ENCODE results near the gene EDN2. TPM values are rescaled to one million over a fixed set of nuclear protein-coding genes. Genes with fewer than 3 reads are reported as not detected.

Gene EDN2
- total RNA-seq, 1 donor, result not detected

DNA sequence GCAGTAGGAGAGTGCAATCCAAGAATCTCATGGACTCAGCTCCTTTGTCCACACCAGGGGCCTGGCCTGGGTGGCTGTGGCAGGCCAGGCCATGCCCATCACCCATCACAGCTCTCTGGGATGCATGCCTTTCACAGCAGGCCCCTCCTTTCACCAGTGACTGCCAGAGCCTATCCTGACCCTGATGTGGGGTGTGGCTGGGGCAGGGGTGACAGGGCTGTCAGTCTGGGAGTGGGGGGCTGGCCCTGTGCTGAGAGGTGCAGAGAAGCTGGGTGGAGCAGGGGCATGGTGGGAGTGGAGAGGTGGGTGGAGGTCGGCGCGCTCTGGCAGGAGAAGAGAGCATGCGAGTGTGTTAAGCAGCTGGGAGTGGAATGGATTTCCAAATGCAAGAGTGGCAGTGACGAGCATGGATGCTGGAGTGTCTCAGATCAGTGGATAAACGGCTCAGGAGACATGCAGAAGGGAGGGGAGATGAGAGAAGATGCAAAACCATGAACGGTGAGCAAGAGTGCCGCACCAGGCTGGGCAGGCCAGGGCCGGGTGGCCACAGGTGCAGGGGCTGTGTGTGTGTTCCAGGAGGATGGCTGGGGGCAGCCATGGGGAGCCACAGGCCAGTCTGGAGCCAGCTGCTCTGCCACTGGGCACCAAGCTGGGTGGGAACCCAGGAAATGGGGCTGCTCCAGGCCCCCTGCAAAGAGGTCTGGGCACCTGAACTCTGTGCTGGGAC lies 39.6 kb upstream of the EDN2 start:
- no peak overlapping the region for H3K4me3 ChIP-seq (ENCODE audit: low read depth, low read length)
- no peak for TF ChIP-seq CTCF (IDR thresholded peaks at IDR 0.05; ENCODE audit: insufficient read depth, low read length)
- no peak for DNase-seq (ENCODE audit: low read depth)

- no peak for DNase-seq (ENCODE audit: low read depth)
- no peak overlapping the region for H3K4me3 ChIP-seq (ENCODE audit: low read depth, low read length)
- no peak for TF ChIP-seq CTCF (IDR thresholded peaks at IDR 0.05; ENCODE audit: insufficient read depth, low read length)
Observed at GRCh38 chr1:41523071-41523470, 38.6 kb upstream of the EDN2 start.

DNA sequence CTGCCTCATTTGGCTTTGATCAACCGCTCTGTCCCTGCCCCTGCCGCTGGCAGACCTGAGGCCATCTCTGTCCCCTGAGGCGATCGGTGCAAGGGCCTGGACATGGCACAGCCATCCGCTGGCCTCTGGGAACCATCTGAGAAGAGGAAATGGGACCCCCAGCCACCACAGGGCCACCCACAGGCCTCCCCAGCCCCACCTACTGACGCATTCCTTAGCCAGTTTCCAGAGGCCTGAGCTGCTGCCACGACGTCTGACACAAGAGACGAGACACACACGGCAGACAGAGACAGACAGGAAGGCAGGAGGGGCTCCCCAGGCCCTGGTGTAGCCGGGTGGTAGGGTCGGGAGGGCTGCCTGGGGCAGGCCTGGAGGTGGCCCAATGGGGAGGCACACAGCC lies 37.3 kb upstream of the EDN2 start:
- no peak overlapping the region for H3K4me3 ChIP-seq (ENCODE audit: low read depth, low read length)
- TF ChIP-seq CTCF (IDR thresholded peaks at IDR 0.05; ENCODE audit: insufficient read depth, low read length), result no peak
- no peak for DNase-seq (ENCODE audit: low read depth)

GRCh38 chr1:41520951-41521752 lies 36.7 kb upstream of the EDN2 start:
- TF ChIP-seq CTCF (IDR thresholded peaks at IDR 0.05; ENCODE audit: insufficient read depth, low read length), result no peak
- DNase-seq (ENCODE audit: low read depth), result no peak

DNA sequence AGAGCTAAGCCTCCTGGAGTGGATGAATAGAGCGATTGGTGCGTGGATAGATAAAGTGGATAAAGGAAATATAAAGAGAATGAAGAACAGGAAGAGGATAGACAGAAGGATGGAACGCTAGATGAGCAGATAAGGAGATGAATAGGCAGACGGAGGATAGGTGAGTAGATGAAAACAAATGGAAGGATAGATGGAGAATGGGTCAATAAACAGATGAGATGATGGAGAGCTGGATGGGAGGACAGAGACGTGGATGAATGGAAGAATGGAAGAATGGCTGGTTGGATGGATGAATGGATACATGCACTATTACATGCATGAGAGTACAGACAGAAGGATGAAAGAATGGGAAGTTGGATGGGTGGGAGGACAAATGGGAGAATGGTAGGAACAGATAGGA lies 35.2 kb upstream of the EDN2 start:
- DNase-seq (ENCODE audit: low read depth), result no peak
- no peak overlapping the region for H3K4me3 ChIP-seq (ENCODE audit: low read depth, low read length)
- no peak for TF ChIP-seq CTCF (IDR thresholded peaks at IDR 0.05; ENCODE audit: insufficient read depth, low read length)

More at GRCh38 chr1:41520951-41521752, 36.7 kb upstream of the EDN2 start:
- no peak overlapping the region for H3K4me3 ChIP-seq (ENCODE audit: low read depth, low read length)

- no peak overlapping the region for H3K4me3 ChIP-seq (ENCODE audit: low read depth, low read length)
- no peak for TF ChIP-seq CTCF (IDR thresholded peaks at IDR 0.05; ENCODE audit: insufficient read depth, low read length)
- DNase-seq (ENCODE audit: low read depth), result no peak
Observed at GRCh38 chr1:41518471-41518870, 34.0 kb upstream of the EDN2 start.

Data from fibroblast of the aortic adventitia (primary cell).